ENCODE results near the gene BACE2.
"Not testable (repeated sequence)": the region's sequence is repeated elsewhere in the genome, so short reads cannot be mapped to it uniquely, and the experiment has no call there.

BACE2 gene

GRCh38 chr21:41235201-41235600, 67.2 kb downstream of the BACE2 start:
- TF ChIP-seq, protein P1, sequence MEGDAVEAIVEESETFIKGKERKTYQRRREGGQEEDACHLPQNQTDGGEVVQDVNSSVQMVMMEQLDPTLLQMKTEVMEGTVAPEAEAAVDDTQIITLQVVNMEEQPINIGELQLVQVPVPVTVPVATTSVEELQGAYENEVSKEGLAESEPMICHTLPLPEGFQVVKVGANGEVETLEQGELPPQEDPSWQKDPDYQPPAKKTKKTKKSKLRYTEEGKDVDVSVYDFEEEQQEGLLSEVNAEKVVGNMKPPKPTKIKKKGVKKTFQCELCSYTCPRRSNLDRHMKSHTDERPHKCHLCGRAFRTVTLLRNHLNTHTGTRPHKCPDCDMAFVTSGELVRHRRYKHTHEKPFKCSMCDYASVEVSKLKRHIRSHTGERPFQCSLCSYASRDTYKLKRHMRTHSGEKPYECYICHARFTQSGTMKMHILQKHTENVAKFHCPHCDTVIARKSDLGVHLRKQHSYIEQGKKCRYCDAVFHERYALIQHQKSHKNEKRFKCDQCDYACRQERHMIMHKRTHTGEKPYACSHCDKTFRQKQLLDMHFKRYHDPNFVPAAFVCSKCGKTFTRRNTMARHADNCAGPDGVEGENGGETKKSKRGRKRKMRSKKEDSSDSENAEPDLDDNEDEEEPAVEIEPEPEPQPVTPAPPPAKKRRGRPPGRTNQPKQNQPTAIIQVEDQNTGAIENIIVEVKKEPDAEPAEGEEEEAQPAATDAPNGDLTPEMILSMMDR (conservative IDR thresholded peaks at IDR 0.05; ENCODE audit: low read depth) = no peak
- DNase-seq (ENCODE audit: low spot score) = no peak
- ChIA-PET CTCF (no interaction called here), POLR2A (ENCODE audit: low non-redundant PET) (no interaction called here)
- no peak overlapping the region for H3K27ac ChIP-seq

DNA sequence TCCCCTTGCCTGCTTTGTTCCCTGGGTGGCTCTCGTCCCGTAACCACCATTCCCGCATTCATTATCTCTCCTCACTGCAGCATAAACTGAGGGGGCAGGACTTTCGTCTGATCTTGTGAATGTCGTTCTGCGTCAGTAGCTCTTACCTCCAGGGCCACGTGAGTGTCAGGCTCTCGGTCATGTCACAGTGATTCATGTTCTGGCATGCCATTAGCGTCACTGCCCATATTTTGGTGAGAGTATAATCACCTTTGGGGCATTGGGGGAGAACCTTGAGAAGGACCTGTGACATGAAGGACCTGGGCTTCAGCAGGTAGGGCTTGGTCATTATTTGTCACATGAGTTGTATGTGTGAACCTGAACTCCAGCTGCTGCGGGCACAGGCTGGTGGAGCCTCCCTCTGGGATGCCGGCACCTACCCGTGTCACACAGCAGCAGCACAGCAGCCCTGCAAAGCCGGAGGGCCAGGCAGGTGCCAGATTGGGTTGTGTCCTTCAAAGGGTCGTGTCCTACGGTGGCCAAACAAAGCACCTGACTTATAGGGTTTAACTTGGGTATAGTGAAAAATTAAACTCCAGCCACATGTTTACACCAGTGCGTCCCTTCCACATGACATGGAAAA, 68.5 kb downstream of the BACE2 start:
- ChIA-PET POLR2A (ENCODE audit: low non-redundant PET) (no interaction called here), CTCF (no interaction called here)
- TF ChIP-seq, protein P1 (conservative IDR thresholded peaks at IDR 0.05; ENCODE audit: low read depth) = no peak
- H3K27ac ChIP-seq = no peak overlapping the region
- DNase-seq (ENCODE audit: low spot score) = no peak

DNA sequence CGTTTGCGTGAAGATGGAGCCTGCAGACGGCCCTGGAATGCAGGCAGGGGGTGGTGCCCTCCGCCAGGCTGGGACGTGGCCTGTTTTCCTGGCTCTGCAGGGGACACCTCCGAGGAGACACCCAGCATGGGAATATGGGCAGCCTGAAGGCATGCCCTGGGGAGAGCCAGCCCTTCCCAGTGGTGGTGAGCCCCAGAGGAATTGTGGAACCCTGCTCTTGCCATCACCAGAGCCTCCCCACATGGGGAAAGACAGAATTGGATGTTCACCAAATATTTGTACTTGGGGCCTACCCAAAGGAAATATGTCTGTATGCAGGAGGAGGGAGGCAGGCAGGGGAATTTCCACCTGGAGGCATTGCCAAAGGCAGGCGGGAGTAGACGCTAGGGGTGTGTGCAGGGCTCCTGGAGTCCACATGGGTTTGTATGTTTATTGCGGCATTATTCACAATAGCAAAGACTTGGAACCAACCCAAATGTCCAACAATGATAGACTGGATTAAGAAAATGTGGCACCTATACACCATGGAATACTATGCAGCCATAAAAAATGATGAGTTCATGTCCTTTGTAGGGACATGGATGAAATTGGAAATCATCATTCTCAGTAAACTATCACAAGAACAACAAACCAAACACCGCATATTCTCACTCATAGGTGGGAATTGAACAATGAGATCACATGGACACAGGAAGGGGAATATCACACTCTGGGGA, 70.3 kb downstream of the BACE2 start:
- CTCF ChIA-PET; POLR2A ChIA-PET (ENCODE audit: low non-redundant PET); DNase-seq (ENCODE audit: low spot score); H3K27ac ChIP-seq: not testable (repeated sequence)

- ChIA-PET POLR2A (ENCODE audit: low non-redundant PET) (no interaction called here), CTCF (no interaction called here)
- DNase-seq (ENCODE audit: low spot score) = no peak
- TF ChIP-seq, protein P1 (conservative IDR thresholded peaks at IDR 0.05; ENCODE audit: low read depth) = no peak
- no peak overlapping the region for H3K27ac ChIP-seq
These were observed 72.1 kb downstream of the BACE2 start for GRCh38 chr21:41240040-41240439.

DNA sequence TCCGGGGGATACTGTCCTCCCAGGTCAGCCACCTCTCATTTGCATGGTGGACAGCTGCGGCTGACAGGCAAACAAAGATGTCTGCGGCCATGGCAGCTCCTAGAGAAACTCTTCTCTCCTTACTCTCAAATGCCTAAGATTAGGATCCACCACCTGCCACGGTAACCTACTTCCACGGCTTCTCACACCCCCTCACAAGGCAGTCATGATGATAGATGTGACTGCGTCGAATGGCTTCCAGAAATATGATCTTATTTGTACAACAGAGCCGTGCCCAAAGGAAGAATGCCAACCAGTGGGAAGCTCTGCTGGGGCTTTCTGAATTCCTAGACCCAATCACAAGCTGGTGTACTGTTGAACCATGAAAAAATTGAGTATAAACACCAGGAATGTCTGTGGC, 73.4 kb downstream of the BACE2 start:
- TF ChIP-seq, protein P1 (conservative IDR thresholded peaks at IDR 0.05; ENCODE audit: low read depth) = no peak
- ChIA-PET POLR2A (ENCODE audit: low non-redundant PET) (no interaction called here), CTCF (no interaction called here)
- no peak for DNase-seq (ENCODE audit: low spot score)
- no peak overlapping the region for H3K27ac ChIP-seq

DNA sequence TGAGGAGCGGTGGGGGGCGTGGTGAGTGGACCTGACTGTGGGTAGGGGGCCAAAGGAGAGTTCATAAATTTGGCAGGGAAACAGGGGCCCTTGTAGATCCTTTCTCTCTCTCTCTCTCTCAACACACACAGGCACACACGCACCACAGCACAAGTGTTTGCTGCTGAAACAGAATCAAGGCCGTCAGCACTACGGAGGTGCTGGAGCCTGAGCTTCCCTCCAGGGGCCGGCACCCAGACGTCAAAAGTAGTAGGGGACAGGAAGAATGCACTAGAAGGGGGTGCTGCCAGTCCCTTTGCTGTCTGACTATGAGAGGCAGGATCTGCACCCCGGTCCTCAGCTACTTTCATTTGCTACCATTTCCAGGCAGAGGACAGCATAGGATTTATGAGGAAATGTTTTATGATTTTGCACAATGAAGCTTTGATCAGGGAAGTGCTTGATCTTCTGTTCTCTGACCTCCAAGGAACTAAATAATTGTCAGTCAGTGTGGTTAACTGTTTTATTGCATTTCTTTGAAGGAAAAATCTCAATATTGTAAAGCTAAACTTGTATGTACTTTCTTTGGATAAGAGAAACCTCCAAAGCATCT, 74.4 kb downstream of the BACE2 start:
- TF ChIP-seq, protein P1 (conservative IDR thresholded peaks at IDR 0.05; ENCODE audit: low read depth) = no peak
- H3K27ac ChIP-seq = no peak overlapping the region
- CTCF ChIA-PET = no interaction called here
- no peak for DNase-seq (ENCODE audit: low spot score)
- POLR2A ChIA-PET (ENCODE audit: low non-redundant PET) = no interaction called here

DNA sequence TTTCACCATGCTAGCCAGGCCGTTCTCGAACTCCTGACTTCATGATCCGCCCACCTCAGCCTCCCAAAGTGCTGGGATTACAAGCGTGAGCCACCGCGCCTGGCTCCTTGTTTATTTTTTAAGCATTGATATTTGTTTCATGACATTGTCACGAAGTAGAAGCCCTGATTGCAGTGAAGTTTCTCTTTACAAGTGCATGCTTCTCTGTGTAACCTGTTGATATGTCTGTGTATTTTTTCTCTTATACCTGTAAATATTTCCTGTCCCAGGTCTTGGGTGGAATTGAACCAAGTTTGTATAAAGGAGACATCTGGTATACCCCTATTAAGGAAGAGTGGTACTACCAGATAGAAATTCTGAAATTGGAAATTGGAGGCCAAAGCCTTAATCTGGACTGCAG, 75.1 kb downstream of the BACE2 start:
- CTCF ChIA-PET = no interaction called here
- TF ChIP-seq, protein P1 (conservative IDR thresholded peaks at IDR 0.05; ENCODE audit: low read depth) = no peak
- DNase-seq (ENCODE audit: low spot score) = no peak
- H3K27ac ChIP-seq = no peak overlapping the region
- POLR2A ChIA-PET (ENCODE audit: low non-redundant PET) = no interaction called here

DNA sequence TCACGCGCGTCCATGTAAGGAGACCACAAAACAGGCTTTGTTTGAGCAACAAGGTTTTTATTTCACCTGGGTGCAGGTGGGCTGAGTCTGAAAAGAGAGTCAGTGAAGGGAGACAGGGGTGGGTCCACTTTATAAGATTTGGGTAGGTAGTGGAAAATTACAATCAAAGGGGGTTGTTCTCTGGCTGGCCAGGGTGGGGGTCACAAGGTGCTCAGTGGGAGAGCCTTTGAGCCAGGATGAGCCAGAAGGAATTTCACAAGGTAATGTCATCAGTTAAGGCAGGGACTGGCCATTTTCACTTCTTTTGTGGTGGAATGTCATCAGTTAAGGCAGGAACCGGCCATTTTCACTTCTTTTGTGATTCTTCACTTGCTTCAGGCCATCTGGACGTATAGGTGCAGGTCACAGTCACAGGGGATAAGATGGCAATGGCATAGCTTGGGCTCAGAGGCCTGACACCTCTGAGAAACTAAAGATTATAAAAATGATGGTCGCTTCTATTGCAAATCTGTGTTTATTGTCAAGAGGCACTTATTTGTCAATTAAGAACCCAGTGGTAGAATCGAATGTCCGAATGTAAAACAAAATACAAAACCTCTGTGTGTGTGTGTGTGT, 76.4 kb downstream of the BACE2 start:
- CTCF ChIA-PET; DNase-seq (ENCODE audit: low spot score); H3K27ac ChIP-seq; POLR2A ChIA-PET (ENCODE audit: low non-redundant PET): not testable (repeated sequence)

All from RWPE1 (cell line).